ENCODE results near the gene SOWAHD. TPM values are rescaled to one million over a fixed set of nuclear protein-coding genes. Genes with fewer than 3 reads are reported as not detected.

Gene SOWAHD
- polyA plus RNA-seq, 3 donors: 3.8 to 7.4 (median 4.0) TPM

GRCh38 chrX:119753001-119753400 is 5.4 kb upstream of the SOWAHD start:
- Mint-ChIP-seq H3K4me1 (peaks cover 42% of the 10 kb centered on the region), H3K27ac (no peak overlapping the region), H3K9me3 (peaks cover 0 to 6% (median 0%) of the 10 kb centered on the region in 7 donors), H3K27me3 (ENCODE audit: low read depth in 3 of 3) (peaks cover 0 to 13% (median 0%) of the 10 kb centered on the region in 3 donors), H3K4me3 (no peak overlapping the region), H3K36me3 (no peaks in the 10 kb centered on the region)
- intact Hi-C loops (cut with micrococcal nuclease): loop anchor here in 1 of 2 donors (10.0 kb wide), 1 partner anchor 58 kb away; the partner anchor contains the start of gene SEPTIN6
- Histone ChIP-seq H3K27me3 (ENCODE audit: control insufficient read depth in 2 of 2, insufficient read depth in 2 of 2, low read length in 2 of 2) (no peaks in the 10 kb centered on the region), H3K27ac (ENCODE audit: low read depth in 1 of 2, low read length in 2 of 2) (no peak overlapping the region), H3K9me3 (replicated peaks in 1 of 2; ENCODE audit: control insufficient read depth in 1 of 2, insufficient read depth in 1 of 2, low read length in 2 of 2) (no peaks in the 10 kb centered on the region), H3K4me2 (replicated peaks; ENCODE audit: extremely low read depth, low read length, poor library complexity, severe bottlenecking) (no peak overlapping the region), H3K4me1 (ENCODE audit: control insufficient read depth in 1 of 2, insufficient read depth in 2 of 2, low read length in 2 of 2) (peaks cover 37 to 41% of the 10 kb centered on the region in 2 donors), H3K9ac (ENCODE audit: insufficient read depth, low read length, poor library complexity, severe bottlenecking) (no peak overlapping the region), H3K4me3 (replicated peaks in 1 of 3; ENCODE audit: low read depth in 2 of 3, low read length in 3 of 3) (no peak overlapping the region), H4K20me1 (ENCODE audit: insufficient read depth, low read length) (no peaks in the 10 kb centered on the region), H3K36me3 (replicated peaks in 1 of 2; ENCODE audit: control insufficient read depth in 1 of 2, insufficient read depth in 2 of 2, low read length in 2 of 2) (no peaks in the 10 kb centered on the region), H3K79me2 (ENCODE audit: insufficient read depth, low read length) (peaks cover 11% of the 10 kb centered on the region), H2AFZ (ENCODE audit: insufficient read depth, low read depth, low read length, poor library complexity, severe bottlenecking) (no peak overlapping the region)
- no peak for TF ChIP-seq CTCF (IDR thresholded peaks at IDR 0.05)
- DNase-seq: no peak
- WGBS (ENCODE audit: insufficient coverage): no CpG with 5 or more reads among the region's 3 CpGs

DNA sequence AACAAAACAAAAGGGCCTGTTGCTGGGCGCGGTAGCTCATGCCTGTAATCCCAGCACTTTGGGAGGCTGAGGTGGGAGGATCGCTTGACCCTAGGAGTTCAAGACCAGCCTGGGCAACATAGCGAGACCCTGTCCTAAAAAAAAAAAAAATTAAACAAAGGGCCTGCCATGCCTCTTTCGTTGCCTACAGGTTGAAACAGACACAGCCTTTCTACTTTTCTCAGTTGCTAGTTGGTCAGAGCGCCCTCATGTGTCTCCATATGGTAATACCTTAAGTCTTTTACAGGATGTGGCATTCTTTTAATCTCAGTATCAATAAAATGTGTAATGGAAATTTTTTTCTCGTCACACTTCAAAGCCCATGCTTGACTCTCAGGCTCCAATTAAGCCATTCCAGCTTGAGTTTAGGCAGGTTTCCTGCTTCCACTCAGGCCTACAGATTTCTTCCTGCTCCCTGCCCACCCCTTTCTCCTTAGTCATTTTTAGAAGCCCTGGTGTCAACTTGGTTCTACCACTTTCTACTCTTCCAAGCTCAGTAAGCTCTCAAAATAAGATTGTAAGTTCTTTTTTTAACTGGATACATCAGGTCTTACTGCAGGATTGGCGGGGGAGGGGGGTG is 4.6 kb upstream of the SOWAHD start:
- peaks cover 37 to 41% of the 10 kb centered on the region in 2 donors for H3K4me1 ChIP-seq (ENCODE audit: control insufficient read depth in 1 of 2, insufficient read depth in 2 of 2, low read length in 2 of 2)
- no CpG with 5 or more reads among the region's 8 CpGs for WGBS (ENCODE audit: insufficient coverage)
- no peak overlapping the region for H3K9ac ChIP-seq (ENCODE audit: insufficient read depth, low read length, poor library complexity, severe bottlenecking)
- no peak overlapping the region for H3K4me2 ChIP-seq (replicated peaks; ENCODE audit: extremely low read depth, low read length, poor library complexity, severe bottlenecking)
- peaks cover 42% of the 10 kb centered on the region for H3K4me1 Mint-ChIP-seq
- peak in 2 of 3 donors; percentile 34 to 39 for DNase-seq
- peak; percentile 60 for TF ChIP-seq CTCF (IDR thresholded peaks at IDR 0.05)
- H3K27me3 ChIP-seq (ENCODE audit: control insufficient read depth in 2 of 2, insufficient read depth in 2 of 2, low read length in 2 of 2): no peaks in the 10 kb centered on the region
- H3K27me3 Mint-ChIP-seq (ENCODE audit: low read depth in 3 of 3): peaks cover 0 to 13% (median 0%) of the 10 kb centered on the region in 3 donors
- intact Hi-C loops (cut with micrococcal nuclease): loop anchor here in 1 of 2 donors (10.0 kb wide), 1 partner anchor 59 kb away; the partner anchor contains the start of gene SEPTIN6
- no peak overlapping the region for H3K4me3 Mint-ChIP-seq
- H3K36me3 ChIP-seq (replicated peaks in 1 of 2; ENCODE audit: control insufficient read depth in 1 of 2, insufficient read depth in 2 of 2, low read length in 2 of 2): no peaks in the 10 kb centered on the region
- no peaks in the 10 kb centered on the region for H4K20me1 ChIP-seq (ENCODE audit: insufficient read depth, low read length)
- H3K9me3 Mint-ChIP-seq: peaks cover 0 to 6% (median 0%) of the 10 kb centered on the region in 7 donors
- H3K9me3 ChIP-seq (replicated peaks in 1 of 2; ENCODE audit: control insufficient read depth in 1 of 2, insufficient read depth in 1 of 2, low read length in 2 of 2): no peaks in the 10 kb centered on the region
- no peak overlapping the region for H2AFZ ChIP-seq (ENCODE audit: insufficient read depth, low read depth, low read length, poor library complexity, severe bottlenecking)
- H3K4me3 ChIP-seq (replicated peaks in 1 of 3; ENCODE audit: low read depth in 2 of 3, low read length in 3 of 3): no peak overlapping the region
- no peak overlapping the region for H3K27ac ChIP-seq (ENCODE audit: low read depth in 1 of 2, low read length in 2 of 2)
- H3K79me2 ChIP-seq (ENCODE audit: insufficient read depth, low read length): peaks cover 19% of the 10 kb centered on the region
- H3K36me3 Mint-ChIP-seq: no peaks in the 10 kb centered on the region
- peak overlapping the region in 5 of 7 donors; percentile 48 to 68 (median 50) for H3K27ac Mint-ChIP-seq
